Upper lobe of left lung (tissue), 6 donors: ENCODE measurements around the gene GPC4. TPM values are rescaled to one million over a fixed set of nuclear protein-coding genes. Genes with fewer than 3 reads are reported as not detected.

Experiments
- ATAC-seq, 2 donors: fragments of 200-7000 bp; cut with Tn5 transposase; one replicate each; pipeline ENCODE4 v1.9.1; 2022; ENCODE audit warnings: mild to moderate bottlenecking in 2 of 2, moderate library complexity in 2 of 2; ENCODE audit not compliant: low FRiP score in 2 of 2
- DNase-seq, 2 donors: peaks; one replicate each; pipeline ENCODE4 v3.0.0-alpha.2; 2019 to 2020
- H3K27ac ChIP-seq, 4 donors: fragments of 200-600 bp; sonication (generic); one replicate each; pipeline ENCODE4 v1.5.1; 2016 to 2019
- H3K27me3 ChIP-seq, 4 donors: fragments of 200-600 bp; sonication (generic); one replicate each; pipeline ENCODE4 v1.5.1; 2017 to 2019
- H3K36me3 ChIP-seq, 4 donors: fragments of 200-600 bp; sonication (generic); one replicate each; pipeline ENCODE4 v1.5.1; 2016 to 2019
- H3K4me1 ChIP-seq, 4 donors: fragments of 200-600 bp; sonication (generic); one replicate each; pipeline ENCODE4 v1.5.1; 2018 to 2019
- H3K4me3 ChIP-seq, 4 donors: fragments of 200-600 bp; sonication (generic); one replicate each; pipeline ENCODE4 v1.5.1; 2017 to 2019; ENCODE audit warnings: mild to moderate bottlenecking in 2 of 4, moderate library complexity in 1 of 4
- H3K9me3 ChIP-seq, 4 donors: fragments of 200-600 bp; sonication (generic); one replicate each; pipeline ENCODE4 v1.5.1; 2018 to 2019
- EP300 ChIP-seq, 4 donors: sonication (generic); formaldehyde crosslinking; IDR thresholded peaks; one replicate each; pipeline ENCODE4 v1.5.1; 2017; ENCODE audit warnings: antibody characterized with exemption in 4 of 4, control low read depth in 2 of 4
- POLR2A ChIP-seq, 4 donors: fragments of 450-650 bp; IDR thresholded peaks; one replicate each; pipeline ENCODE4 v1.5.1; 2016 to 2017; ENCODE audit warnings: antibody characterized with exemption in 4 of 4, mild to moderate bottlenecking in 2 of 4
- POLR2AphosphoS5 ChIP-seq, 2 donors: sonication (generic); formaldehyde crosslinking; IDR thresholded peaks; one replicate each; pipeline ENCODE4 v1.5.1; 2017; ENCODE audit warnings: antibody characterized with exemption in 2 of 2
- WGBS, 2 donors: methylation state at CpG; one replicate each; pipeline ENCODE4 v1.1.5; 2017 to 2018; 5-methylcytosine and 5-hydroxymethylcytosine counted together
- total RNA-seq, 6 donors: library from RNA; depleted of rRNA in 4 of 6; stranded (reverse); fragments of >200 nt in 4 of 6; gene quantifications; one replicate each; pipeline versions ENCODE4 v1.1.0 to v1.2.1, GENCODE V29; 2016 to 2021
- TF ChIP-seq, protein P1 (sequence below), 6 experiments: fragments of 450-650 bp in 4 of 6; fragments of 200-600 bp in 2 of 6; sonication (generic) in 2 of 6; IDR thresholded peaks; one replicate each; pipeline ENCODE4 v1.5.1; 2016 to 2019; ENCODE audit warnings: antibody characterized with exemption in 6 of 6
- donor health status: DM: no; HTN: no; CAD: no; lungs with moderate emphysema.
- donor health status: DM: no; HTN: yes; CAD: no; lungs with severe emphysema.

GPC4 gene
- total RNA-seq, 6 donors from 2014 or later = 18.5 to 59.2 (median 32.6) TPM

DNA sequence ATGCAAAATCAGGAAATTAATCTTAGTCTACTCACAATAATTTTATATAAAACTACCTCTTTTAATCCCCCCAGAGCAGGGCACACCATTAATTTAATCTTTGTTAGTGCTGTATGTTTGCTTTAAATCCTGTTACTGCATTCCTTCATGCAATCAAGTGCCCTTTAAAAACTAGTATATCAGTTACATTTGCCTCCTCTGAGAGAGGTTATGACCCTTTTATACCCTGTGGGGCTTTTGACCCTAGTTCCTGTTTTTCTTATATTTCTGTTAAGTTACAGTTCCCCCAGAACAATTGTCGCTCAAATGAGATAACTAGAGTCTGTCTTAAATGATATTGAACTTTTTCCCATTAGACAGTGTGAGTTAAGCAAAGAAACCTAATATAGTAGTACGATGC, 46.2 kb downstream of the GPC4 start:
- WGBS, 2 donors = 50 to 69% methylated on average over 2 of the region's 2 CpGs
- no peak for ATAC-seq
- H3K4me1 ChIP-seq = no peaks in the 10 kb centered on the region
- H3K36me3 ChIP-seq = no peaks in the 10 kb centered on the region
- no peak overlapping the region for H3K4me3 ChIP-seq
- TF ChIP-seq POLR2A (IDR thresholded peaks at IDR 0.05) (no peak), EP300 (IDR thresholded peaks at IDR 0.05) (no peak), POLR2AphosphoS5 (IDR thresholded peaks at IDR 0.05) (no peak)
- TF ChIP-seq, protein P1, sequence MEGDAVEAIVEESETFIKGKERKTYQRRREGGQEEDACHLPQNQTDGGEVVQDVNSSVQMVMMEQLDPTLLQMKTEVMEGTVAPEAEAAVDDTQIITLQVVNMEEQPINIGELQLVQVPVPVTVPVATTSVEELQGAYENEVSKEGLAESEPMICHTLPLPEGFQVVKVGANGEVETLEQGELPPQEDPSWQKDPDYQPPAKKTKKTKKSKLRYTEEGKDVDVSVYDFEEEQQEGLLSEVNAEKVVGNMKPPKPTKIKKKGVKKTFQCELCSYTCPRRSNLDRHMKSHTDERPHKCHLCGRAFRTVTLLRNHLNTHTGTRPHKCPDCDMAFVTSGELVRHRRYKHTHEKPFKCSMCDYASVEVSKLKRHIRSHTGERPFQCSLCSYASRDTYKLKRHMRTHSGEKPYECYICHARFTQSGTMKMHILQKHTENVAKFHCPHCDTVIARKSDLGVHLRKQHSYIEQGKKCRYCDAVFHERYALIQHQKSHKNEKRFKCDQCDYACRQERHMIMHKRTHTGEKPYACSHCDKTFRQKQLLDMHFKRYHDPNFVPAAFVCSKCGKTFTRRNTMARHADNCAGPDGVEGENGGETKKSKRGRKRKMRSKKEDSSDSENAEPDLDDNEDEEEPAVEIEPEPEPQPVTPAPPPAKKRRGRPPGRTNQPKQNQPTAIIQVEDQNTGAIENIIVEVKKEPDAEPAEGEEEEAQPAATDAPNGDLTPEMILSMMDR (IDR thresholded peaks at IDR 0.05) = no peak
- H3K27me3 ChIP-seq = no peaks in the 10 kb centered on the region
- DNase-seq = no peak
- H3K27ac ChIP-seq = no peak overlapping the region
- no peaks in the 10 kb centered on the region for H3K9me3 ChIP-seq

GRCh38 chrX:133366735-133367134, 48.6 kb downstream of the GPC4 start:
- ATAC-seq = no peak
- TF ChIP-seq POLR2A (IDR thresholded peaks at IDR 0.05) (no peak), EP300 (IDR thresholded peaks at IDR 0.05) (no peak), POLR2AphosphoS5 (IDR thresholded peaks at IDR 0.05) (no peak)
- TF ChIP-seq, protein P1 (IDR thresholded peaks at IDR 0.05) = no peak
- no peaks in the 10 kb centered on the region for H3K9me3 ChIP-seq

GRCh38 chrX:133365871-133366611, 49.2 kb downstream of the GPC4 start:
- Histone ChIP-seq H3K4me3 (no peak overlapping the region), H3K27ac (no peak overlapping the region), H3K9me3 (no peaks in the 10 kb centered on the region), H3K27me3 (no peaks in the 10 kb centered on the region), H3K36me3 (no peaks in the 10 kb centered on the region), H3K4me1 (no peaks in the 10 kb centered on the region)
- peak in 1 of 2 donors; percentile 10 for ATAC-seq
- 16 to 27% methylated on average over 1 of the region's 1 CpG for WGBS, 2 donors
- no peak for DNase-seq
- no peak for TF ChIP-seq POLR2AphosphoS5 (IDR thresholded peaks at IDR 0.05)
- no peak for TF ChIP-seq POLR2A (IDR thresholded peaks at IDR 0.05)
- TF ChIP-seq, protein P1 (IDR thresholded peaks at IDR 0.05) = no peak

More at GRCh38 chrX:133366735-133367134, 48.6 kb downstream of the GPC4 start:
- no peak overlapping the region for H3K27ac ChIP-seq
- H3K4me3 ChIP-seq = no peak overlapping the region
- no peaks in the 10 kb centered on the region for H3K27me3 ChIP-seq
- H3K36me3 ChIP-seq = no peaks in the 10 kb centered on the region
- H3K4me1 ChIP-seq = no peaks in the 10 kb centered on the region
- no peak for DNase-seq

GRCh38 chrX:133364865-133365264, 50.4 kb downstream of the GPC4 start:
- 67 to 69% methylated on average over 1 of the region's 1 CpG for WGBS, 2 donors
- Histone ChIP-seq H3K27me3 (no peaks in the 10 kb centered on the region), H3K36me3 (no peaks in the 10 kb centered on the region), H3K4me3 (no peak overlapping the region), H3K27ac (no peak overlapping the region), H3K4me1 (no peaks in the 10 kb centered on the region), H3K9me3 (no peaks in the 10 kb centered on the region)
- ATAC-seq (no peak), DNase-seq (no peak)
- no peak for TF ChIP-seq POLR2AphosphoS5 (IDR thresholded peaks at IDR 0.05)
- TF ChIP-seq, protein P1 (IDR thresholded peaks at IDR 0.05) = no peak
- TF ChIP-seq POLR2A (IDR thresholded peaks at IDR 0.05) = no peak
- no peak for TF ChIP-seq EP300 (IDR thresholded peaks at IDR 0.05)

- DNase-seq (no peak), ATAC-seq (no peak)
- no peaks in the 10 kb centered on the region for H3K4me1 ChIP-seq
- no peak overlapping the region for H3K27ac ChIP-seq
- H3K4me3 ChIP-seq = no peak overlapping the region
- no peaks in the 10 kb centered on the region for H3K27me3 ChIP-seq
- H3K9me3 ChIP-seq = no peaks in the 10 kb centered on the region
- TF ChIP-seq, protein P1 (IDR thresholded peaks at IDR 0.05) = no peak
- no peak for TF ChIP-seq POLR2A (IDR thresholded peaks at IDR 0.05)
- no peak for TF ChIP-seq EP300 (IDR thresholded peaks at IDR 0.05)
- TF ChIP-seq POLR2AphosphoS5 (IDR thresholded peaks at IDR 0.05) = no peak
- H3K36me3 ChIP-seq = no peaks in the 10 kb centered on the region
- WGBS, 2 donors = 20 to 77% methylated on average over 1 of the region's 1 CpG
Measured at GRCh38 chrX:133364196-133364595, 51.1 kb downstream of the GPC4 start.
